Measurements from ENCODE around the gene CORO2B. TPM values are rescaled to one million over a fixed set of nuclear protein-coding genes. Genes with fewer than 3 reads are reported as not detected.
"Not testable (repeated sequence)": the region's sequence is repeated elsewhere in the genome, so short reads cannot be mapped to it uniquely, and the experiment has no call there.

Gene CORO2B
- total and polyA plus RNA-seq, 8 donors: 3.0 to 27.7 (median 21.0) TPM

DNA sequence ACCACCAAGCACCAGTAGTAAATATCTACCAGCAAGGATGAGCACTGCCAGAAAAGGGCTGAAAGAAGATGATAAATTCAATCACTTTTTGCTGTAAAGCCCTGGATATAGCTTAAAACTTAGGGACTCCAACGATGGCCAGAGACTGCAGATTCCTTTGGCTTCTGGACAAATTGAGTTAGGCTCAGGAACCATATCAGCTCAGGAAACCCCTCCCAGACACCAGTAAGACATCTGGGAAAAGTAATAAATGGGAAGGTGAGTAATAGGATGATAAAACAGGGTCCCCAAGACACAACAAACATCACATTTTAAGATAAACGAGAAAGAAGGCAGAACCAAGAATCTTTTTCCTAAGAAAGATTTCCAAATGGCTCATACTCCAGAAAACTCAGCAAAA is 176.9 kb downstream of the CORO2B start:
- intact Hi-C loops (cut with DNase I): no loop called here
- no peaks in the 10 kb centered on the region for H3K27me3 ChIP-seq
- ATAC-seq (no peak), DNase-seq (no peak)
- H3K4me3 ChIP-seq: no peak overlapping the region
- no peak for TF ChIP-seq CTCF (IDR thresholded peaks at IDR 0.05)
- H3K4me1 ChIP-seq: peaks cover 0 to 3% of the 10 kb centered on the region in 2 donors
- H3K9me3 ChIP-seq: no peaks in the 10 kb centered on the region
- no peaks in the 10 kb centered on the region for H3K36me3 ChIP-seq
- H3K27ac ChIP-seq: peak overlapping the region in 1 of 2 donors; percentile 78

GRCh38 chr15:68759982-68760579 is 181.3 kb downstream of the CORO2B start:
- H3K4me3 ChIP-seq; ATAC-seq; intact Hi-C loops (cut with DNase I); H3K9me3 ChIP-seq; DNase-seq; H3K4me1 ChIP-seq; H3K27me3 ChIP-seq; H3K36me3 ChIP-seq; H3K27ac ChIP-seq: not testable (repeated sequence)

DNA sequence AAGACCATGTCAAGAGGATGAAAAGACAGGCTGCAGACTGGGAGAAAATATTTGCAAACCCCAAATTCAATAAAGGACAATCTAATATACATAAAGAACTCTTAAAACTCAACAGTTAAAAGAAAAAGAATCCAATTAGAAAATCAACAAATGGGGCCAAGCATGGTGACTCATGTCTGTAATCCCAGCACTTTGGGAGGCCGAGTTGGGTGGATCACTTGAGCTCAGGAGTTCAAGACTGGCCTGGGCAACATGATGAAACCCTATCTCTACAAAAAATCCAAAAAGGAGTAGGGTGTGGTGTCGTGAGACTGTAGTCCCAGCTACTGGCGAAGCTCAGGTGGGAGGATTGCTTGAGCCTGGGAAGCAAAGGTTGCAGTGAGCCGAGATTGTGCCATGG is 184.3 kb downstream of the CORO2B start:
- H3K36me3 ChIP-seq: no peaks in the 10 kb centered on the region
- H3K4me1 ChIP-seq: no peaks in the 10 kb centered on the region
- intact Hi-C loops (cut with DNase I): no loop called here
- no peak for DNase-seq
- H3K27me3 ChIP-seq: no peaks in the 10 kb centered on the region
- no peak for TF ChIP-seq CTCF (IDR thresholded peaks at IDR 0.05)
- H3K9me3 ChIP-seq: no peaks in the 10 kb centered on the region
- no peak overlapping the region for H3K4me3 ChIP-seq
- ATAC-seq: no peak
- H3K27ac ChIP-seq: no peak overlapping the region

- TF ChIP-seq CTCF (IDR thresholded peaks at IDR 0.05): no peak
Measured at GRCh38 chr15:68764090-68764489, 185.3 kb downstream of the CORO2B start.

DNA sequence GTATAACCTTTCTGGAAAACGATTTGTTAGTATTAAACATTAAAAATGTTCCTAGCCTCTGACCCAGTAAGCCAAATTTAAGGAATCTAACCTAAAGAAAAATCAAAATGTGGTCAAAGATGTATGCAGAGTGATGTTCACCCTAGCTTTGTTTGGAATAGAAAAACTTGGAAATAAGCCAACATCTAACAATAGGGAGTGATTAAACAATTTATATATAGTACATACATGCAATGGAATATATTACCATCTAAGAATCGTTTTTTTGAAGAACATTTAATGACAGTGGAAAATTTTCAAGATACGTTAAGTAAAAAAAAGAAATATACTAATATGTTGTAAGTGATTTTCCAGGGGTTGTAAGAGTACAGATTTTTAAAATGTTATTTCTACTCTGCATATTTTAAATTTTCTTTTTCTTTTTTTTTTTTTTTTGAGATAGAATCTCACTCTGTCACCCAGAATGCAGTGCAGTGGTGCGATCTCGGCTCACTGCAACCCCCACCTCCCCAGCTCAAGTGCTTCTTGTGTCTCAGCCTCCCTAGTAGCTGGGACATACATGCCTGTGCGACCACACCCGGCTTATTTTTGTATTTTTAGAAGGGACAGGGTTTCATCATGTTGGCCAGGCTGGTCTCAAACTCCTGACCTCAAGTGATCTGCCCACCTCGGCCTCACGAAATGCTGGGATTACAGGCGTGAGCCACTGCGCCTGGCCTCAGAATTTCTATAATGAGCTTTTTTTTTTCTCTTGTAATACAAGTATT is 187.0 kb downstream of the CORO2B start:
- Histone ChIP-seq H3K9me3 (no peaks in the 10 kb centered on the region), H3K4me3 (no peak overlapping the region), H3K27ac (no peak overlapping the region), H3K4me1 (no peaks in the 10 kb centered on the region), H3K27me3 (no peaks in the 10 kb centered on the region), H3K36me3 (no peaks in the 10 kb centered on the region)
- intact Hi-C loops (cut with DNase I): no loop called here
- ATAC-seq (no peak), DNase-seq (no peak)
- no peak for TF ChIP-seq CTCF (IDR thresholded peaks at IDR 0.05)

More at GRCh38 chr15:68764090-68764489, 185.3 kb downstream of the CORO2B start:
- no peaks in the 10 kb centered on the region for H3K27me3 ChIP-seq
- H3K4me3 ChIP-seq: no peak overlapping the region
- H3K27ac ChIP-seq: no peak overlapping the region
- no peaks in the 10 kb centered on the region for H3K4me1 ChIP-seq
- H3K36me3 ChIP-seq: no peaks in the 10 kb centered on the region
- DNase-seq: no peak
- H3K9me3 ChIP-seq: no peaks in the 10 kb centered on the region
- intact Hi-C loops (cut with DNase I): no loop called here
- no peak for ATAC-seq
